ENCODE measurements around the gene SLC25A45.

The SLC25A45 gene

DNA sequence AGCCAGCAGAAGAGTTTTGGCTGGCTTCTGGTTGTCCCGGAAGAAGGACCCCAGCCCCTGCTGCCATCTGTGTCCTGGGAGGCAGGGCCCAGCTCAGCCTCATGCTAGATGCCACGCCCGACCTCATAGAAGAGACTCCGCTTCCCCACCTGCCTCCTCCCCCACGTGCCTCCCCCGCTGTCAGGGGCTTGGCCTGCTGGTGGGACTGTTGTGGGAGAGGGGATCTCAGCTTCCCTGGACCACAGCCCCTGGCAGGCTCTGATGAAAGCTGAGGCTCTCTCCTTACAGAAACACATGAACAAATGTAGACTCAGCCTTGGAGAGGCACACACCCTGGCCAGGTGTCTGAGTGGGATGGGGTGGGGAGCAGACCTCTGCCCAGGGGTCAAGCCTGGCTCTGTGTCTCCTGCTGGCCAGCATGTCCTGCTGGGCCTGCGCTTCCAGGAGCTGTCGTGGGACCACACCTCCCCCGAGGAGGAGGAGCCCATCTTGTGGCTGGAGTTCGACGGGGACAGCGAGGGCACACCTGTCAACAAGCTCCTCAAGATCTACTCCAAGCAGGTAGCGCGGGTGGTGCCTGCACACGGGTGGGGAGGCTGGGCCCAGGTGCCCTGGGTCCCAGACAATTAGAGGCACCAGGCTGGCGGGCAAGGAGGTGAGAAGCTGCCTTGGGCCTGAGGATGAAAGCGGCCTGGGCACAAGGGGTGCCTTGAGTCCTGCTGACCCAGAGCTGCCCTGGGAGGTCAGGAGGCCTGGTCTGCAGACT, 18.0 kb upstream of the SLC25A45 start:
- no peak for ATAC-seq
- TF ChIP-seq ZNF70 (CRISPR knock-in tag; IDR thresholded peaks at IDR 0.05) (no peak), CSDC2 (CRISPR knock-in tag; IDR thresholded peaks at IDR 0.05) (no peak), OSR1 (CRISPR knock-in tag; IDR thresholded peaks at IDR 0.05) (no peak), ZNF565 (CRISPR knock-in tag; conservative IDR thresholded peaks at IDR 0.05; ENCODE audit: low read depth) (no peak), ESRRG (CRISPR knock-in tag; IDR thresholded peaks at IDR 0.05) (no peak), TOX (CRISPR knock-in tag; IDR thresholded peaks at IDR 0.05; ENCODE audit: borderline replicate concordance) (no peak), PPARA (CRISPR knock-in tag; IDR thresholded peaks at IDR 0.05; ENCODE audit: borderline replicate concordance) (no peak), ZC3H10 (CRISPR knock-in tag; IDR thresholded peaks at IDR 0.05) (no peak)
- TF ChIP-seq, protein P1, sequence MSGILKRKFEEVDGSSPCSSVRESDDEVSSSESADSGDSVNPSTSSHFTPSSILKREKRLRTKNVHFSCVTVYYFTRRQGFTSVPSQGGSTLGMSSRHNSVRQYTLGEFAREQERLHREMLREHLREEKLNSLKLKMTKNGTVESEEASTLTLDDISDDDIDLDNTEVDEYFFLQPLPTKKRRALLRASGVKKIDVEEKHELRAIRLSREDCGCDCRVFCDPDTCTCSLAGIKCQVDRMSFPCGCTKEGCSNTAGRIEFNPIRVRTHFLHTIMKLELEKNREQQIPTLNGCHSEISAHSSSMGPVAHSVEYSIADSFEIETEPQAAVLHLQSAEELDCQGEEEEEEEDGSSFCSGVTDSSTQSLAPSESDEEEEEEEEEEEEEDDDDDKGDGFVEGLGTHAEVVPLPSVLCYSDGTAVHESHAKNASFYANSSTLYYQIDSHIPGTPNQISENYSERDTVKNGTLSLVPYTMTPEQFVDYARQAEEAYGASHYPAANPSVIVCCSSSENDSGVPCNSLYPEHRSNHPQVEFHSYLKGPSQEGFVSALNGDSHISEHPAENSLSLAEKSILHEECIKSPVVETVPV (CRISPR knock-in tag; IDR thresholded peaks at IDR 0.05), result no peak

DNA sequence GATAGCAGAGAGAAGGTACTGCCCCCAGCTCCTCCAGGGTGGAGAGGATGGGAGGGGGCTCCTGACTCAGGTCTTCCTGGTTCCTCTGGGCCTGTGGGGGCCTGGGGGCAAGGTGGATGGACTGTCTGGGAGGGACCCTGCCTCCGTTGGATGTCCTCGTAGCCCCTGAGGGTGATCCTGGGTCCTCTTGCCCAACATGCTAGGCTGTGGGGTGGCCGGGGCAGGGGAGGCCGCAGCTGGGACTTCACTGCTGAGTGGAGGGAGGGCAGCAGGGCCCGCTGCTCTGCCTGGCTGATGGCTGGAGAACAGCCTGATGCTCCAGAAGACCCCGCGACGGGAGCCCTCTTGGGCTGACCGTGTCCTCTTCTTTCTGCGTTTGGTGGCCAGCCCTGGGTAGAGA, 17.4 kb upstream of the SLC25A45 start:
- no peak for ATAC-seq
- TF ChIP-seq, protein P2, sequence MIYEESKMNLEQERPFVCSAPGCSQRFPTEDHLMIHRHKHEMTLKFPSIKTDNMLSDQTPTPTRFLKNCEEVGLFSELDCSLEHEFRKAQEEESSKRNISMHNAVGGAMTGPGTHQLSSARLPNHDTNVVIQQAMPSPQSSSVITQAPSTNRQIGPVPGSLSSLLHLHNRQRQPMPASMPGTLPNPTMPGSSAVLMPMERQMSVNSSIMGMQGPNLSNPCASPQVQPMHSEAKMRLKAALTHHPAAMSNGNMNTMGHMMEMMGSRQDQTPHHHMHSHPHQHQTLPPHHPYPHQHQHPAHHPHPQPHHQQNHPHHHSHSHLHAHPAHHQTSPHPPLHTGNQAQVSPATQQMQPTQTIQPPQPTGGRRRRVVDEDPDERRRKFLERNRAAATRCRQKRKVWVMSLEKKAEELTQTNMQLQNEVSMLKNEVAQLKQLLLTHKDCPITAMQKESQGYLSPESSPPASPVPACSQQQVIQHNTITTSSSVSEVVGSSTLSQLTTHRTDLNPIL (CRISPR knock-in tag; IDR thresholded peaks at IDR 0.05; ENCODE audit: low read depth), result no peak
- TF ChIP-seq ZNF70 (CRISPR knock-in tag; IDR thresholded peaks at IDR 0.05) (no peak), PPARA (CRISPR knock-in tag; IDR thresholded peaks at IDR 0.05; ENCODE audit: borderline replicate concordance) (no peak), CSDC2 (CRISPR knock-in tag; IDR thresholded peaks at IDR 0.05) (no peak)
- TF ChIP-seq, protein P1 (CRISPR knock-in tag; IDR thresholded peaks at IDR 0.05), result no peak

DNA sequence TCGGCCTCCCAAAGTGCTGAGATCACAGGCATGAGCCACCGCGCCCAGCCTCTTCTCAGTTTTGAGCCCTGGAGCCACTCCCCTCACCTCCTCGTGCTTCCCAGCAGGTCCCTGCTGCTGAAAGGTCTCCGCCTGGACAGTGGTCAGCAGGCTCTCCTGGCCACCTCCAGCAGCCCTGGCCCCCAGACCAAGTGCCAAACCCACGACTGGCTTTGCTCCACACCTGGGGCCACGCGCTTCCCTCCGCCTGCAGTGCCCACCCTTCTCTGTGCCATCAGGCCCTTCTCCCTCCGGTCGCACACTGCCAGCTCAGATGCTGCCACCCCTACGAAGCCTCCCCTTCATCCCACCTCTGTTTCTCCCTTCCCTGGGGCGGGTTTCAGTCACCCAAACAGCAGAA, 16.8 kb upstream of the SLC25A45 start:
- ATAC-seq, result no peak
- TF ChIP-seq ISL1 (CRISPR knock-in tag; IDR thresholded peaks at IDR 0.05) (no peak), SNAI2 (CRISPR knock-in tag; IDR thresholded peaks at IDR 0.05) (no peak), BACH2 (CRISPR knock-in tag; IDR thresholded peaks at IDR 0.05; ENCODE audit: borderline replicate concordance) (no peak), ZNF70 (CRISPR knock-in tag; IDR thresholded peaks at IDR 0.05) (no peak), CSDC2 (CRISPR knock-in tag; IDR thresholded peaks at IDR 0.05) (no peak), ESRRG (CRISPR knock-in tag; IDR thresholded peaks at IDR 0.05) (no peak), RARB (CRISPR knock-in tag; IDR thresholded peaks at IDR 0.05) (no peak), TCF4 (CRISPR knock-in tag; IDR thresholded peaks at IDR 0.05; ENCODE audit: borderline replicate concordance) (no peak), ZFP3 (CRISPR knock-in tag; IDR thresholded peaks at IDR 0.05) (no peak), ZNF565 (CRISPR knock-in tag; conservative IDR thresholded peaks at IDR 0.05; ENCODE audit: low read depth) (no peak)
- TF ChIP-seq, protein P2 (CRISPR knock-in tag; IDR thresholded peaks at IDR 0.05; ENCODE audit: low read depth), result no peak
- TF ChIP-seq, protein P1 (CRISPR knock-in tag; IDR thresholded peaks at IDR 0.05), result no peak

DNA sequence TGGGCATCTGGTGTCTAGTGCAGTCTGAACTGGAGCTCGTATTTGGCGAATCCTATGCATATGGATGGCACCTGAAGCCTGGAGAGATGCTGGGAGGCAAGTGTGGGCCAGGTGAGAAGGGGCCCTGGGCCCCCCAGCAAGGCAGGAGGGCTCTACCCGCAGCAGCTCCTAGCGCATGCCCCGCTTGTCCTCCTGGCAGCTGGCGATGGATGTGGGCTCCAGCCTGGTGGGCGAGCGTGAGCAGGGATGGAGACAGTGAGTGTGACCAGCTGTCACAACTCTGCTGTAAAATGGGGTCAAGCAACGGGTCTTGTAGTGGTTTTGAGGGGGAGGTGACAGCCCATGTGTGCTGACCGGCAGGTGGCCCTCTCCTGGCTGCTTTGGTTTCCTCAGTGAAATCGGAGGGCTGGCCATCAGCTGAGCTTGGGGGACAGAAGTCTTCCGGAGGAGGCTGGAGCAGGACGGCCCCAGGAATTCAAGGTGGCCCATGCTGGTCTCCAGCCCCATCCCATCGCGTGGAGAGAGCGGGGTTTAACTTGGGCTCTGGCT, 16.0 kb upstream of the SLC25A45 start:
- ATAC-seq, result no peak
- TF ChIP-seq, protein P3, sequence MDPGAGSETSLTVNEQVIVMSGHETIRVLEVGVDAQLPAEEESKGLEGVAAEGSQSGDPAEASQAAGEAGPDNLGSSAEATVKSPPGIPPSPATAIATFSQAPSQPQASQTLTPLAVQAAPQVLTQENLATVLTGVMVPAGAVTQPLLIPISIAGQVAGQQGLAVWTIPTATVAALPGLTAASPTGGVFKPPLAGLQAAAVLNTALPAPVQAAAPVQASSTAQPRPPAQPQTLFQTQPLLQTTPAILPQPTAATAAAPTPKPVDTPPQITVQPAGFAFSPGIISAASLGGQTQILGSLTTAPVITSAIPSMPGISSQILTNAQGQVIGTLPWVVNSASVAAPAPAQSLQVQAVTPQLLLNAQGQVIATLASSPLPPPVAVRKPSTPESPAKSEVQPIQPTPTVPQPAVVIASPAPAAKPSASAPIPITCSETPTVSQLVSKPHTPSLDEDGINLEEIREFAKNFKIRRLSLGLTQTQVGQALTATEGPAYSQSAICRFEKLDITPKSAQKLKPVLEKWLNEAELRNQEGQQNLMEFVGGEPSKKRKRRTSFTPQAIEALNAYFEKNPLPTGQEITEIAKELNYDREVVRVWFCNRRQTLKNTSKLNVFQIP (CRISPR knock-in tag; IDR thresholded peaks at IDR 0.05; ENCODE audit: borderline replicate concordance, low read depth), result no peak
- no peak for TF ChIP-seq ZNF565 (CRISPR knock-in tag; conservative IDR thresholded peaks at IDR 0.05; ENCODE audit: low read depth)

Data from SK-N-SH treated with all-trans-retinoic acid at 6 μM for 48 hours (cell line).